KOPT-K1 (cell line): ENCODE results near the gene KIRREL3.

ENCODE experiments used
- H3K27ac ChIP-seq: fragments of 200-600 bp; sonication (generic); 2 replicates; pipeline ENCODE4 v1.5.1; 2016; ENCODE audit warnings: antibody characterized with exemption, mild to moderate bottlenecking, low read depth, low read length; ENCODE audit not compliant: poor library complexity, severe bottlenecking
- H3K36me3 ChIP-seq: fragments of 200-600 bp; sonication (generic); 2 replicates; pipeline ENCODE4 v1.5.1; 2017; ENCODE audit warnings: antibody characterized with exemption, mild to moderate bottlenecking, low read length, moderate library complexity; ENCODE audit not compliant: insufficient read depth
- H3K9me3 ChIP-seq: fragments of 200-600 bp; sonication (generic); 2 replicates; pipeline ENCODE4 v1.5.1; 2017; ENCODE audit warnings: antibody characterized with exemption, low read length, mild to moderate bottlenecking; ENCODE audit not compliant: insufficient read depth, poor library complexity, severe bottlenecking

Gene KIRREL3

DNA sequence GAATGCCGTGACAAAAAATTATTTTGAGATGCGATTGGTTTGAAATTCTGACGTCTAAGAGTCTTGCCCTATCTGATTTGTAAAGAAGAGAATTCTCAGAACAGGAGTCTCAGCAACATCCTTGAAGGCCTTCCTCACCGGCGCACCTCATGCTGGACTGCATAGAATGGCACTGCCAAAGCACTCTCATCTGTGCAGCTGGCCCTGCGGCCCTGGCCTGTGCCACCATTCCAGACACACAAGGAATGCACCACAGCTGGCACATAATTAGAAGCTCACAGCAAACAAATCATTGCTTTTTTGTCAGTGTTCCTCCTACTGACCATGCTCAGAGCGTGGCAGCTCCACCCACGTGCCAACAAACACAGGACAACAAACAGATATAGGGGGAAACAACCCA lies 166.0 kb downstream of the KIRREL3 start:
- Histone ChIP-seq H3K36me3 (no peaks in the 10 kb centered on the region), H3K9me3 (peaks cover 12% of the 10 kb centered on the region), H3K27ac (no peak overlapping the region)

DNA sequence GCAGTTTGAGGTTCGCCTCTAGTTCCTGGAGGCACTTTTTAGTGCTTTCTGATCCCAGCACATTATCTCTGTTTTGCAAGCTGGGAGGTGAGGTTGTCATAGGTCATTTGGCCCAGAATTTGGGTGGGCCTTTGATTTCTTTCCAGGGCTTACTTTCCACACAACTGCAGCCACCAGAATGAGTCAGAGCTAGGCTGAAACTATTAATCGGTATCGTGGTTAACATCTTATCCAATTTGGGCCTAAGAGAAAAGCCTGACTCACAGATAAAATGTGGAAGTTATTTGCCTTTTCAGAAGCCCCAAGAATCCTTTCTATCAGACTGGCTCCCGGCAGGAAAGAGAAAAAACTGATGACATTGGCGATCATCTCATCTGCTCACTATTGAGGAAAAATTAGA lies 166.4 kb downstream of the KIRREL3 start:
- Histone ChIP-seq H3K27ac (no peak overlapping the region), H3K36me3 (no peaks in the 10 kb centered on the region), H3K9me3 (peaks cover 12% of the 10 kb centered on the region)

DNA sequence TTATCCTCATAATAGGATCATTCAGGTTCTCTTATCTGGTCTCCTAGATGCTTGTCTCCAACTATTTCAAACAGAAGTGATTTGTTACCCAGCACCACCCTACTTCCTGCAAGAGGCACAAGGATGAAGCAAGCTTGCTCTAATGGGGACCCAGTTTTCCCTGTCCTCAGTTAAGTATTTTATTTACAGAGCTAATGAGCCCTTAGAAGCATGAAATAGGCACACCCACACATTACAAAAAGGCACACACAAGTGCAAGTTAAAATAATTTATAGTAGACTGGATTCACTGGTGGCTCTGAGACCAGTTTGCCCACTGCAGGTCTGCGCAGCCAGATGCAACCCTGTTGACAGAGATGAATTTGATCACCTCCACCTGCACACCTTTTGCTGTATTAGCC lies 167.5 kb downstream of the KIRREL3 start:
- H3K27ac ChIP-seq, result no peak overlapping the region
- H3K9me3 ChIP-seq, result peaks cover 12% of the 10 kb centered on the region
- H3K36me3 ChIP-seq, result no peaks in the 10 kb centered on the region

DNA sequence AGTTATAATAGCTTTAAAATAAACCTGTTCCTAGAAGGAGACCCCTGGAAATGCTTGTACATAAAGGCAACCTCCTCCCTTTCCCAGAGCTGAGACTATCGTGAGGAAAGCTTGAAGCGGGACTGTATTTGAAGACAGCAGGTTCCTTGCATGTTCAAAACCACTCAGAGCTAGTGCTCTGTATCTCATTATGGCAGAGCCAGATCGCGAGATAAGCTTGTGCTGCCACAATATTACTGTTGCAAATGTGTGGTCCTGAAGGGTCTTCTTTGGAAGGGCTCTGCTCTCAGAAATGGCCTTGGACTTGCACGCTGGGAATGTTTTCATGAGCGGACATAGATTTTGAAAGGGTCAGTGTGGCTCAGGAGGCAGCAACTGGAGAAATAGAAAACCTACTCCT lies 168.2 kb downstream of the KIRREL3 start:
- H3K27ac ChIP-seq, result no peak overlapping the region
- H3K9me3 ChIP-seq, result peaks cover 12% of the 10 kb centered on the region
- H3K36me3 ChIP-seq, result no peaks in the 10 kb centered on the region

DNA sequence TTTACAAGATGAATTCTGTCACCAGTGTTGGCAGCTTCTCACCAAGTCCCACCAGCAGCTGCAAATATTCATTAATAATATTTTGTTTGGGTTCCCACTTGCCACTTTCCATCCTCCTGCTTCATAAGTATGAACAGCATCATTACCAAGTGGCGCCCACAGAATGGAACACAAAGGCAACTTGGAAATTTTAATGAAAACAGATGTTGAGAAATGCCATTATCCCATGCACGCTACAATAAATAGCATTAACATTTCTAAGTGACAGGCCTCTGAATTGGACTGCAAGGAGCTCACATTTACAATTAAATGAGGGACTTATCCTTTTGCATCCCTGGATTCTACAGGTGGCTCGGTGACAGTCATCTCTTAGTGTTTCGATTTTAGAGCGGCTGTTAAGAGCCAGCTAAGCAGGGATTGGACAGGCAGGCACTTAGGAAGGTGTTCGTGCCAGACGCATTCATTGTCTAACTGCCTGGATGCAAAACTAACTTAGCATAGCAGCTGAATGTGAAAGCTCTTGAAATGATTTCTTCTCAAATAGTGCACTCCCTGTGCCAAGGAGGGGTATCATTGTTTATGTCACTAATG lies 170.3 kb downstream of the KIRREL3 start:
- H3K27ac ChIP-seq, result no peak overlapping the region
- no peaks in the 10 kb centered on the region for H3K36me3 ChIP-seq
- peaks cover 3% of the 10 kb centered on the region for H3K9me3 ChIP-seq

DNA sequence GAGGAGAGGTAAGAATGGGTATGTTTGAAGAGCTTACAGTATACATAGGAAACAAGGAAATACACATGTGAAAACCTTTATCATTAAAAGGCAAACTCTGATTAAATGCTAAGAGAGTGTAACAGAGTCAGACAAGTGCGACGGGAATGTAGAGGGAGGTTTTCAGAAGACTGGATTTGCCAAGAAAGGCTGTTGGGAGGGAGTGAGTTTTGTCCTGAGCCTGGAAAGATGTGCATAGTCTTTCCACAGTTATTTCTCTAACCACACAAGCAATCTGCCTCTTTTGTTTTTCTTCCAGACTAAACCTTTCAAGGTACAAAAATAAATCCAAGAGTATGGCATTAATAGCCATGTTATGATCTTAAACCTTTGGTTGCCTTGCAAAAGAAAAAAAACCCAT lies 170.9 kb downstream of the KIRREL3 start:
- Histone ChIP-seq H3K27ac (no peak overlapping the region), H3K9me3 (no peaks in the 10 kb centered on the region), H3K36me3 (no peaks in the 10 kb centered on the region)

DNA sequence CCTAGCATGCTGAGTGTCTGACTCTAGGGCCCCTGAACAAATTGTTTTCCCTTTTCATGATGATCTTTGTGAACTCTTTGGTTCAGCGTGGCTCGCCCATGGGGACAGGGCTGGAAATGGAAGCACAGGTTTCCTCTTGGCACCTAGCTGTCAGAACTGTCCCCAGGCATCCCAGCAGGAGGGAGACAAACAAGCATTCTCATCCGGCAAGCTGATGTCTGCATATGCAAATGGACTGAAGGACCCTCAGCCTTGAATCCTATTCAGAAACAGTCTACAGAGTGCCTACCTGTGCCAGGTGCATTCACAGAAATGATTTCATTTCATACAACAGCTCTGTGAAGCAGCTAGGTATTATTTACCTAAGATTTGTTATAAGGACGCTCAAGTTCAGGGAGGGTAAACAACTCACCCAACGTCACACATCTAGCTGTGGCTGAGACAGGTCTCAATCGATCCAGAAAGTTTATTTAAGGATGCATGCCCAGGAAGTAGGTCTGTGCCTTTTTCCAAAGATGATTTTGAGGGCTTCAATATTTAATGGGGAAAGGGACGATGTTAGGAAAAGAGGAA lies 176.4 kb downstream of the KIRREL3 start:
- Histone ChIP-seq H3K36me3 (no peaks in the 10 kb centered on the region), H3K27ac (no peak overlapping the region), H3K9me3 (no peaks in the 10 kb centered on the region)

DNA sequence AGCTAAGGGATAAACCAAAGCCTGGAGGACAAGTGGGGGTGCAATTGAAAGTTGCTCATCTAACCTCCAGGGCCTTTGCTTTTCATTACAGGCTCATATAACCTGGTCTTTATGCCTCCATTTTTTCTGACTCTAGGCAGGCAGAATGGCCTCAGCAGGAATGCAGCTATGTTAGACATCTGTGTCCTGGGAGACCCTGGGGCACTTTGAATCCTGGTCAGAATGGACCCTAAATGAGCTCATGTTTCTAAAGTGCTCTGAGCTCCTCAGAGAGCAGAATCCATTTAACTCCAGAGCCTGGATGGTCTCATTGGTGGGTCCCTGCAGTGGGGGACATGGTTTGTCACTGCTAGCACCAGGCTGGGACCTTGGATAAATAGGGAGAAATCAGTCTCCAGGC lies 177.3 kb downstream of the KIRREL3 start:
- Histone ChIP-seq H3K27ac (no peak overlapping the region), H3K9me3 (no peaks in the 10 kb centered on the region), H3K36me3 (no peaks in the 10 kb centered on the region)

DNA sequence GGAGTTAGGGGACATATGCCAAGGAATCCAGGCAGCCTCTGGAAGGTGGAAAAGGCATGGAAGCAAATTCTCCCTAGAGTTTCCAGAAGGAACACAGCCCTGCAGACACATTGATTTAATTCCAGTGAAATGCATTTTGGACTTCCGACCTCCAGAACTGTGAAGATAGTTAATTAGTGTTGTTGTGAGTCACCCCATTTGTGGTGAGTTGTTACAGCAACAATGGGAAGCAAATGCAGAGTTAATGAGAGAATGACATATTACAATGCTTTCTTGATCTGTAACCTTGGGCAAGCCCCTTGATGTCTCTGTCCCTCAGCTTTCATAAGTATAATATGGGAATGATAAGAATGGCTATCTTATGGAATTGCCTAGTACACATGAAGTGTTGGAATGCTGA lies 178.7 kb downstream of the KIRREL3 start:
- Histone ChIP-seq H3K9me3 (no peaks in the 10 kb centered on the region), H3K36me3 (no peaks in the 10 kb centered on the region), H3K27ac (no peak overlapping the region)

DNA sequence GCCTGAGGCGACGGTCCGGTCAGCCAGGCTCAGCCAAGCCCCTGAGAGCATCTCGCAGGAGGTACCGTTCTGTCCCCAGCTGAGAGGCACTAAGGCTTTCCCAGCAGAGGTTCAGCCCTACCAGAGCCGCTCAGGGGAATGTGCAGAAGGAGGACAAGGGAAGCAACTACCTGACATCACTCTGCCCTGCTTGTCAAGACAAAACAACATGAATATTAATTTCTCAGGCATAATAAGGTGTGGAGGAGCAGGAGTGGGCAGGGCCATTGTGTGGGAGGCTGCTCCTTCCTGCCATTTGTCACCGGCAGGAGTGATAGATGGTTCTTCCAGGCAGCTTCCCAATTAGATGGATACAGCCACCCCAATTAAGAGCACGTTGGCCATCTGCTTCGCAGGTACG lies 181.4 kb downstream of the KIRREL3 start:
- Histone ChIP-seq H3K36me3 (no peaks in the 10 kb centered on the region), H3K27ac (no peak overlapping the region), H3K9me3 (no peaks in the 10 kb centered on the region)

DNA sequence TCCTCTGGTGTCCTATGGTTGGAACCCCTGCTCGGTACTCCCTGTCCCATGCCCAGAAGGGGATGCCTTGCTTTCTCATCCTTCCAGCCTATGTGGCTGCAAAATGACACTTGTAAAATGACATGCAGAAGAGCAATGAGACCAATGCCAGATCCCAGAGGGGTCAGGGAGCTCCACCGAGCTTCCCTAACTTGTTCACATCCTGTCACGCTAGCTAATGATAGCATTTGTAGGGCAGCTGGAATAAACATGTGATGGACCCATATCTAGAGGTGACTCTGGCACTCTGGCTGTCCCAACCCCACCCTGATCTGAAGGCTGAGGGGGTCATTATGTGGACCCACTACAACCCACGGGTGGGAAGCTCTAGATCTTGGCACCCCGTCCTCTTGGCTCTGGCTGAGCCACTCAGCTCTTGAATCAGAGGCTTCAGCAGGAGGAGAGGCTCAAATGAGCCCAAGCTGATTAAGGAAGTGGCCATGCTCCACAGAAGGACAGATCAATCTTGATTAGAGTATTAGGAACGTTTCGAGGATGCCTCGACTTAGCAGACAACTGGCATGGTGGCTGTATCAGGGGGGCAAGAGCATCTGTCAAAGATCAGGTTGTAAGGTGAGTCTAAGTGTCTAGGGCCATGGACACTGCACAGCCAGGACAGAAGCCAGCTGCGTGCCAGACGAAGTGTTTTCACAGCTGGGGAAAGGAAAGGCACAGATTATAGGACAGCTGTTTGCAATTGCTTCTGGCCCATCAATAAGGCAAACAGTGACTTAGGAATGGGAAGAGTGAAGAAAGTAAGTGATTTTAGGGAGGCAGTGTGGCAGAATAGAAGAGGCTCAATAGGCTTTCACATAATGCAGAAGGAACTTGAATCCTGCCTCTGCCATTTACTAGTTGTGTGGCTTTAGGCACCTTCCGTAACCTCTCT lies 182.8 kb downstream of the KIRREL3 start:
- no peaks in the 10 kb centered on the region for H3K9me3 ChIP-seq
- no peaks in the 10 kb centered on the region for H3K36me3 ChIP-seq
- H3K27ac ChIP-seq, result no peak overlapping the region

DNA sequence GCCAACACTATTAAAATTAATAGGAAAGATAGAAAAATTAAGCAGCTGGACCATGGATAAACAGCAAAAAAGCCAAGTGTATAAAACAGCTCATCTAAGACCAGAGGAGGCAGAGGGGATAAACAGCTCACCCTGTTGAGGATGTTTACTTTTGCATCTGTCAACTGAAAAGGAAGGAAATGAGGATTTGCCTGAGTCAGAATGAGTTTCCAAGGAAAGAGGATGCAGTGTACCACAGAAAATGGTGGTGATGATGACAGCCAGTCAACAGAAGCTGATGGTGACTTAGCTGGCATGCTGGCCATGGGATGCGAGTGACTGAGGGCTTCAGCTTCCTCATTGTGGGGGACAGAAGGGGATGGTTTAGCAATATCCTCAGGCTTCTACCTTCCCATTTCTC lies 183.5 kb downstream of the KIRREL3 start:
- Histone ChIP-seq H3K9me3 (no peaks in the 10 kb centered on the region), H3K27ac (no peak overlapping the region)

DNA sequence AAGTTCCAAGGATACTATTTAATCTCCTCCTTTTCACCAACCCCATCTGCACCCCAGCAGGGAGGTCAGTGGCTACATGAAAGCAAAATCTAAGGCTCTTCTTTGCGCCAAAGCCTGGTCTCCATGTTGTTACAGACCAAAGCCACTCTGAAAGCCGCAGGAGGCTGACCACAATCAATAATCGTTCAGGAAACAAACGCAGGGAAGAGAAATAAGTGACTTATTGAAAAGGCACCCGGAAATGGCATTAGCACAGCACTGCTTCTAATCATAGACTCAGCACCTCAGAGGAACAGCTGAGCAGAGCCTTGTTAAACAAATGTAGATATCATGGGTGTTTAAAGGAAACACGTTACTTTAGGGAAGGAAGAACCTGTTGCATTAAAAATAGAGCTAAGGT lies 183.9 kb downstream of the KIRREL3 start:
- Histone ChIP-seq H3K27ac (no peak overlapping the region), H3K36me3 (no peaks in the 10 kb centered on the region), H3K9me3 (no peaks in the 10 kb centered on the region)

More for the DNA sequence above, 183.5 kb downstream of the KIRREL3 start:
- no peaks in the 10 kb centered on the region for H3K36me3 ChIP-seq

DNA sequence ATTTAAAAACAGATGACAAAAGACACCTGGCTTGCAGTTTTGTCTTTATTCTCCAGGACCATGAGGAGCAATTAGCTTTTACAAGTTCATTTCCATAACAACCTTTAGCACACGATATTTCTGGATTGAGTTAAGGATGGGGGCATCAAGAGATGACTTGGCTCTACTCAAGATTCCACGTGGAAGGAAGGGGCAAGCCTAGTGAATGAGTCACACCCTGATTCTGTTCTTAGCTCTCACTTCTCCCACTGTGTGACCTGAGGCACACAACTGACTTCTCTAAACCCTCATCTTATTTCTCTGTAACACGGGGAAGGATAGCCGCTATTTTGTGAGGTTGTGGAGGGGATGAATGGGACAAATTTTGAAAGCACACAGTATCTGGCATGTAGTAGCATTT lies 185.5 kb downstream of the KIRREL3 start:
- Histone ChIP-seq H3K9me3 (no peaks in the 10 kb centered on the region), H3K36me3 (no peaks in the 10 kb centered on the region), H3K27ac (no peak overlapping the region)

DNA sequence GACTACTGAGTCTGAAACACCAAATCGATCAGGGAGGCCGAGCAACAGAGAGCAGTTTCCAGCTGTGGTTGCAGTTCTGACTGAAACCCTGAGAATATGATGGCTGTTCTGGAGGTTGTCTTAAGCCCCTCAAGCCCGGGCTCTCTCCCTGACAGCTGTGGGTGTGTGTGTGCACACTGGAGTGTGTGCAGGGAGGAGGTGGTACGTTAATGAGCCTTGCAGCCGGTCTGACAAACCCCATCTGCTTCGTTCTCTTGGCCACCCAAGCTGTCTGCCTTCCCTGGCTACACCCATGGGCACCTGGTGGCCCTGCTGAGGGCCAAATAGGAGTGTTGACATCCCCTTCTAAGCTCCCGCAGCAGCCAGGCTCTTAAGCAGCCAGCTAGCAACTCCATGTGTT lies 189.8 kb downstream of the KIRREL3 start:
- Histone ChIP-seq H3K9me3 (no peaks in the 10 kb centered on the region), H3K27ac (no peak overlapping the region), H3K36me3 (no peaks in the 10 kb centered on the region)
